Left lobe of liver (tissue), 2 donors: ENCODE measurements around the gene HCFC1R1. TPM values are rescaled to one million over a fixed set of nuclear protein-coding genes. Genes with fewer than 3 reads are reported as not detected.

Source experiments
- ATAC-seq: fragments of 200-7000 bp; cut with Tn5 transposase; one replicate; pipeline ENCODE4 v1.9.1; 2020; ENCODE audit warnings: mild to moderate bottlenecking, moderate library complexity
- DNase-seq: peaks from one replicate; pipeline ENCODE4 v3.0.0-alpha.2; 2020; ENCODE audit warnings: low spot score
- total RNA-seq: library from RNA; stranded (reverse); gene quantifications from one replicate; pipeline ENCODE4 v1.2.1, GENCODE V29; 2021
- donor health status: DM: no; HTN: no; CAD: no; lungs with moderate emphysema.
- donor health status: DM: no; HTN: yes; CAD: no.

HCFC1R1 gene
- total RNA-seq, 1 donor from 2014 or later: 11.2 TPM

DNA sequence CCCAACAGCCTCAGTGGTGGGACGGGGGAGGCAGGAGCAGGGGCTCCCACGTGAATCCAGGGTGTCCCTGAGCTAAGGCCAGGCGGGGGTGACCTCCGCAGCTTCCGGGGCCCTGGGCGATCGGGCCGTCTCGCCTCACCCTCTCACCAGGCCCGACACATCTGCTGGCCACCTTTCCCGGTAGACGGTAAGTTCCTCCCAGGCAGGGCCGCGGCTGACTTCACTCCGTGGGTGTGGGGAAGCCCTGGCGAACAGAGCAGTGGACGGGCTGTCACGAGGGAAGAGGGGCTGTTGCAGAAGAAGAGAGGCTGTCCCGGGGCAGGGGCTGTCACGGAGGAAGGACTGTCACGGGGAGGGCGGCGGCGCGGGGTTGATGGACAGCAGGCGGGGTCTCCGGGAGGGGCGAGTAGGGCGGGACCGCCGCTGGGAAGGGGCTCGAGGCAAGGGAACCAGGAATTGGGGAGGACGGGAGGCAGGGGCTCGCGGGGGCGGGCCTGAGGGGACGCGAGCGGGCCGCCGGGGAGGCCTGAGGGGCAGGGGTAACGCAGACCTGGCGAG lies 44.0 kb downstream of the HCFC1R1 start:
- ATAC-seq (no peak), DNase-seq (no peak)

DNA sequence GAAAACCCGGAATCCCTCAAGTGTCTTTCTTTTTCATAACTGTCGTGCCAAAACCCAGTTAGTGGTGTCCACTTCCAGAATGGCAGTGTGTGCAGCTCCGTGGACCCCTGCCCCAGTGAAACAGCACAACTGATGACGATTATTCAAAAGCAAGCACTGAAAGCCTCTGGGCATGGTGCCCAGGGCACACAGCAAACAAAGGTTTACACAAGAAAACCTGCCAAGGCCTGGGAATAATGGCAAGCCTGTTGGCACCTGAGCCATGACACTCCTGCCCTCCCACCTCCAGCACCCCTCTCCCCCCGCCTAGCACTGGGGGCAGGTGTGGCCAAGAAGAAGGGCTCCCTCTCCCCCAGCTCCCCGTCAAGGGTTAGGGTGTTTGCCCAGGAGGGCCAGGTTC lies 46.3 kb downstream of the HCFC1R1 start:
- peak; percentile 74 for ATAC-seq
- peak; percentile 86 for DNase-seq

DNA sequence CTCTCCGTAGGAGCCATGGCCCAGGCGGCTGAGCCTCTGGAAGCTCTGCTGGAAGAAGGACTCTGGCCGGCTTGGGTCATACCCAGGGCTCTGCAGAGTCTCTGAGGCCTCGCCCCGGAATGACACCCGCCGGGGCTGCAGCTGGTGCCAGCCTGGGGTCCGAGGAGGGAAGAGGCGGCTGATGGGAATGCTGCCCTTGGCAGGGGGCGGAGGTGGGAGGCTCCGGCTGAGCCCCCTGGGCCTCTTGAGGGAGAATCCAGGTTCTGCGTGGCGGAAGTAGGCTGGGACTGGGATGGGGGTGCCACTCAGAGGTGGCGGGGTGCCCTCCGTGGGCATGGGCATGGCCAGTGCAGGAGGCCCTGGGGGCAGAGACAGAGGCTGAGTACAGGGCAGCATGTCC lies 47.1 kb downstream of the HCFC1R1 start:
- no peak for DNase-seq
- no peak for ATAC-seq

DNA sequence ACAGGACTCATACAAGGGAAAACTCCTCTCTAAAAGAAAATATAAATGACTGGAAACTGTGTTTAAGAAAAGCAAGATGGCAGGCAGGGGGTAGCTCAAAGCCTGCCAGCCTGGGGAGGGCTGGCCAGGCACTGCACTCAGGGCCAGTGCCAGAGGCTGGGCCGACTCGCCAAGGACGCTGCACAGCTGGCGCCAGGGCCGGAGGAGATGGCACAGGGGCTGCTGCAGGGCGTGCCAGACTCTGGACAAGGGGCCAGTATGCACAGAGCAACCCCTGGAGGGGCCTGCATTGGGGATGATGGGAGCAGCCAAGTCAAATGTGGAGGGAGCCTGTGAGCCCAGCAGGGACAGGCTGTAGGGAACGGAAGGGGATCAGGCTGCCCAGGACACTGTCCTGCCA lies 47.5 kb downstream of the HCFC1R1 start:
- ATAC-seq: no peak
- no peak for DNase-seq

DNA sequence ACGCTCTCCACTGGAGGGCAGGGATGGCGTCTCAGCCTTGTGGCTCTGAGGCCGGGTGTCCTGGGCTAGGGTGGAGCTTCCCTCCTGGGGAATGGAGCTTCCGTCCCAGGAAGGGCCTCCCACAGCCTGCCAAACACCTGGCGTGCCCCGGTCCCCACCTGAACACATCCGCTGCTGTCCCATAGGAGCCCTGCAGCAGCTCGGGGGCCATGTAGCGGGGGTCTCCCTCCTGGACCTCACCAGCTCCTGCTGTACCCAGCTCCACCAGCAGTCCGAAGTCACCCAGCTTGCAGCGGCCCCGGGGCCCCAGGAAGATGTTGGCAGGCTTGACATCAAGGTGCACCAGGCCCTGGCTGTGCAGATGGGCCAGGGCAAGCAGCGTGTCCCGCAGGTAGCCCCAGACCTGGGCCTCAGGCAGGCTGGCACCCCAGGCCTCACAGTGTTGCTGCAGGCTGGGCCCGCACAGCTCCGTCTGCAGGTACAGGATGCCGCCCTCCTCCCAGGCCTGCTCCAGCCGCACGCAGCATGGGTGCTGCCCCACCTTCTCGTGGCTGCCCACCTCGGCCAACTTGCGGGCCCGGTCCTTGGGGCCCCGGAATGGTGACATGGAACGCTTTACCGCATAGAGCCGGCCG lies 48.5 kb downstream of the HCFC1R1 start:
- ATAC-seq: no peak
- no peak for DNase-seq

DNA sequence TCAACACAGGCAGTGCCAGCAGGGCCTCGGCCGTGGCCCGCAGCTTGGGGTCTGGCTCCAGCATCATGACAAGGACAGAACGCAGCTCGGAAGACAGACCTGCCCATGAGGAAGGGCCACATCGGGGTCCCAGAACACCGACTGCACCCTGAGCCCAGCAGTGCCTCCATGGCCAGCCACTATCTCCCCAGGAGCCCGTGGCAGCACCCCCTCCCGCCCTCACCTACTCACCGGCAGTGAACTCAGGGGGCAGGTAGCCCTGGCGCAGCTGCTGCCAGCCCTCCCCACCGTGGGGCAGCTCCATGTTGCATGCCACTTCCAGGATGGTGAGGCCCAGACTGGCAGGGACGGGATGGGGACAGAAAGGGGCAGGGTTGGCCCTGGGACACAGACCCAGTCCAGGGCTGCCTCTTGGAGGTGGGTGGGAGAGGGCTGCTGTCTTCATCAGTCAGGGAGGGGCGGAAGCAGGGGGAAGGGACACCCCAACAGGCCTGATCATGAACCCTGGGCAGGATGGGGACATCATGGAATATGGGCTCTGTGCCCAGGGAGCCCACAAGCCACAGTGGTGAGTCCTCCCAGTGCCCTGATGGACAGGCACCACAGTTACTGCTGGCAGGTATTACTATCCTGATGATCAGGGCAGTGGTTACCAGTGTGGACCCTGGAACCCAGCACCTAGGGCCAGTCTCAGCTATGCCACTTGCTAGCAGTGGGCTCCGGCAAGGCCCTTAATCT lies 49.3 kb downstream of the HCFC1R1 start:
- ATAC-seq: no peak

DNA sequence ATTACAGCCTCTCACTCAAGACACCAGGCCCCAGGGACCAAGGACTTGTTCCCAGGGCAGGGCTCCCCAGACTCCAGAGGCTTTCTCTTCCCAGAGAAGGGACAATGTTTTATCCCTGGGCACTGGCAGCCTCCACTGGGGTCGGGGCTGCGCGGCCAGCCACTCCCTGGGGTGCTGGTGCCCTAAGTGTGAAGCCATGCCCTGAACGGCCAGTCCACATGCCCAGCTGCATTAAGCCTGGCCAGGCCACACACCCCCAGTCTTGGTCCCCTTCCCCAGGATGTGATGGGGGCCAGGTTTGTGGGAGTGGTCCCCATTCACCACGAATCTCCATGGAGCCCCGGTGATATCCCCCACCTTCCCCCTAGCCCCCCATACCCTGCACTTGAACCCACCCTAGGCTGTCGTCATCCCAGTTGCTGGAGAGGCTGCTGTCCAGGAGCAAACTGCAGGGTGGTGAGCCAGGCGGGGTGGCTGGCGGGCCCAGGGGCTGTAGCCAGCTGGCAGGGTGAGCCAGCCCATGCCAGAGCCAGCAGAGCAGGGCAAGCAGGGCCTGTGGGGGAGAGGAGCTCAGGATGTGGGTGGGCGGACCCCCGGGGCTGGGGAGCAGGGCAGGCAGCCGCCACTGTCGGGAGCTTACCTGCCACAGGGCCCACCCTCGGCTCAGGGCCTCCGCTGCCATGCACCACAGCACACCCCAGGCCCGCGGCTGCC lies 50.0 kb downstream of the HCFC1R1 start:
- no peak for DNase-seq
- no peak for ATAC-seq

More for the DNA sequence above, 49.3 kb downstream of the HCFC1R1 start:
- DNase-seq: no peak

DNA sequence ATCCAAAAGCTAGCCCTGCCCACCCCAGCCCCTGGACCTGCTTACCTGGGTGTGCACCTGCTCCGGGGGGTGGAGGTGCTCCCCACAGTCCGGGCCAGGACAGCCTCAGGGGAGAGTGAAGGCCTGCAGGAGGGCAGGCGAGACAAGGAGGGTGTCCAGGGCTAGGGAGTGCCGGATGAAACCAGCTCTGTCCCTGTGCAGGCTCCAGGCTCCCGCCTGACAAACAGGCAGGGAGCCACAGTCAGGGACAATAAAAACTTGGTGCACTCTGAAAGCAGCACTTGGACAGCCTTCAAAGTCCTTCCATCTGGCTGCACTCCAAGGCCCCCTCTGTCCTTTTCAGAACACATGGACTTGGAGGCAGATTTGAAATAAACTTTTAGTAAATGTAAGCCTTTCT lies 50.6 kb downstream of the HCFC1R1 start:
- ATAC-seq: no peak
- DNase-seq: no peak

Other genes starting within 250 kb of the HCFC1R1 start
- gene ELOB, start 246.7 kb downstream of the HCFC1R1 start, total RNA-seq: 117 TPM
- gene PRSS33, start 236.4 kb downstream of the HCFC1R1 start, total RNA-seq: not detected
- gene PRSS41, start 225.5 kb downstream of the HCFC1R1 start, total RNA-seq: not detected
- not detected for gene PRSS21, start 206.7 kb downstream of the HCFC1R1 start, total RNA-seq
- gene ZG16B, start 193.6 kb downstream of the HCFC1R1 start, total RNA-seq: not detected
- 0.70 TPM for gene PRSS22, start 165.8 kb downstream of the HCFC1R1 start, total RNA-seq
- gene FLYWCH2, start 140.7 kb downstream of the HCFC1R1 start, total RNA-seq: 5.9 TPM
- 18.8 TPM for gene FLYWCH1, start 112.0 kb downstream of the HCFC1R1 start, total RNA-seq
- not detected for gene KREMEN2, start 59.7 kb downstream of the HCFC1R1 start, total RNA-seq
- gene PAQR4, start 54.6 kb downstream of the HCFC1R1 start, total RNA-seq: 1.5 TPM
- gene PKMYT1, start 43.5 kb downstream of the HCFC1R1 start, total RNA-seq: 0.98 TPM
- gene CLDN9, start 11.0 kb downstream of the HCFC1R1 start, total RNA-seq: 1.5 TPM
- gene CLDN6, start 5.8 kb downstream of the HCFC1R1 start, total RNA-seq: 0.96 TPM
- gene TNFRSF12A, start 3.6 kb downstream of the HCFC1R1 start, total RNA-seq: 4.3 TPM
- 9.6 TPM for gene THOC6, start 93 bp upstream of the HCFC1R1 start, total RNA-seq
- gene BICDL2, start 13.0 kb upstream of the HCFC1R1 start, total RNA-seq: 0.58 TPM
- 0.96 TPM for gene MMP25, start 22.6 kb upstream of the HCFC1R1 start, total RNA-seq
- 172 TPM for gene IL32, start 41.7 kb upstream of the HCFC1R1 start, total RNA-seq
- 0.10 TPM for gene ZSCAN10, start 75.4 kb upstream of the HCFC1R1 start, total RNA-seq
- gene ZNF205, start 88.6 kb upstream of the HCFC1R1 start, total RNA-seq: 7.0 TPM
- gene ZNF213, start 111.1 kb upstream of the HCFC1R1 start, total RNA-seq: 2.7 TPM
- not detected for gene OR1F1, start 164.3 kb upstream of the HCFC1R1 start, total RNA-seq
- gene ZNF200, start 211.2 kb upstream of the HCFC1R1 start, total RNA-seq: 2.2 TPM
- 0.88 TPM for gene MEFV, start 232.7 kb upstream of the HCFC1R1 start, total RNA-seq